ENCODE data around the gene GMPR.

Gene GMPR

DNA sequence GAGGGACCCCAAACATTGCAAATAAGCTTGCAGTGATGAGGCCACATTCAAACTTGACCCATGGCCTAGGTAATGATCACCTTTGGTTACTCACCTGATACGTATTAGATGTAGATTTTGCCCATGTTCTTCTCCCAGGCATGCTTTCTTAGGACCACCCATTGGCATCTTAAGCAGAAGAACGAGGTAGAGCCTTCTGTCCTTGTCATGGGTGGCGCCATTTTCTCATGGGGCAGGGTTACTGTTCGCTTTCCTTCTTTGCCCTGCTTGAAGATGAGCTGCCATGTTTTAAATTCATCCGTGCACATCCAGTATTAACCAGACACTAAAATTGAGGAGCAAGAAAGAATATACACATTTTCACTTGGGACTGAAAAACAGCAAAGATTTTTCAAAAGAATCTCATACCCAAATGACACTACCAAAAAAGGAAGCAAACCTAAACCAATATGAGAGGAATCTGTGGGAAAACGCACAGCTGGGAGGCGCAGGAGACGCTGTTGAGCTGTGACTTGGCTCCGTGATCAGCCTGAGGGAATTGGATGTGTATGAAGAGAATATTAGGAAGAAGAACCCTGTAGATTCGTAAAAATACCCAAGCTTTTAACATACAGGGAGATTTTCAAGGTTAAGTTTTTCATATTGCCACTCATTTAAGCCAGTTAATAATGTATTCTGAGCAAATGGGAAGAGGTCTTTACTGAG is 36.6 kb downstream of the GMPR start:
- no peak for DNase-seq

- DNase-seq, result peak; percentile 50
Measured at GRCh38 chr6:16277101-16277981, 39.0 kb downstream of the GMPR start.

GRCh38 chr6:16278048-16278724 is 39.8 kb downstream of the GMPR start:
- no peak for DNase-seq

DNA sequence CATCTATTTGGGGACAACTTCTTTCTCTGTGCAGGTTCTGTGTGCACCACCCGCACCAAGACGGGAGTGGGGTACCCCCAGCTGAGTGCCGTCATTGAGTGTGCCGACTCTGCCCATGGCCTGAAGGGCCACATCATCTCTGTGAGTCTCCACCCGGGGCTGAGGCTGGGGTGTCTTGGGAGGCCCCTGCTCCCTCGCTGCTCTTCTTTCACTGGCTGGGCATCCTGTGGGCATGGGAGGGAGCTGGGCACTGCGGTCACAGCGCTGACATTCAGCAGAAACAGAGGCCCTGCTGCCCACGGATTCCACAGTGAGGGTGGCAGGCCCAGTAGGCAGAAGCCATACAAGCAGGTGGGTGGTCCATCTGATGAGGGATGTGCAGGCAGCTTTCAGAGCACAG is 40.4 kb downstream of the GMPR start:
- DNase-seq, result no peak

DNA sequence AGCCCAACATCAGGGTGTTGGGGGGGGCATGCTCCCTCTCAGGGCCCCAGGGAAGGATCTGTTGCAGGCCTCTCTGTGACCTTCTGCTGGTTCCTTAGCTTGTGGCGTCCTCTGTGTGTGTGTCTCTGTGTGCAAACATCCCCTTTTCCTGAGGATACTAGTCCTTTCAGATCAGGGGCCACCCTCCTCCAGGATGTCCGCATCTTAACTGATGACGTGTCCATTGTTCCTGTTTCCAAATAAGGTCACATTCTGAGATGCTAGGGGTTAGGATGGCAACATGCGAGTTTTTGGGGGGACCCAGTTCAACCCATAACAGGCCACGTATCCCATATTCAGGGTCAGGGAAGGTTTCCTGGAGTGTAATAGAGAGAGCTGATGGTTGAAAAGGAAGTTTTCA is 40.9 kb downstream of the GMPR start:
- DNase-seq, result no peak

DNA sequence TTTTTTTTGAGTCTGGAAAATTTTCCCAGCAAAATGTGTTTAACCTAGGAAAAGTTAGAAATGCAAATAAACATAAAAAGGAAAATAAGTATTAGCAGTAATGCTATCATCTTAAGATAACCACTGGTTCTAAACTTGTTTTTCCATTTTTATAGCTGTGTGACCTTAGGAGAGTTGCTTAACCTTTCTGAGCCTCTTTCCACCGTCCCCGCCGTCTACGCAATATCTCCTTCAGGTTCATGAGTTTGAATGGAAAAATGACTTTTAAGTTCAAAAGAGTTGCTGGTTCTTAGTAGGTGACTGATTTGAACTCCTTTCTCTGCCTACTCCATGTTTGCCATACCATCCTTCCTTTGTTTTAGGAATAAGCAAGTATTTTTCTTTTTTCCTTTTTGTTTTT is 44.0 kb downstream of the GMPR start:
- no peak for DNase-seq

- DNase-seq, result no peak
Measured at GRCh38 chr6:16284472-16284871, 46.1 kb downstream of the GMPR start.

- no peak for DNase-seq
Measured at GRCh38 chr6:16285467-16286150, 47.2 kb downstream of the GMPR start.

DNA sequence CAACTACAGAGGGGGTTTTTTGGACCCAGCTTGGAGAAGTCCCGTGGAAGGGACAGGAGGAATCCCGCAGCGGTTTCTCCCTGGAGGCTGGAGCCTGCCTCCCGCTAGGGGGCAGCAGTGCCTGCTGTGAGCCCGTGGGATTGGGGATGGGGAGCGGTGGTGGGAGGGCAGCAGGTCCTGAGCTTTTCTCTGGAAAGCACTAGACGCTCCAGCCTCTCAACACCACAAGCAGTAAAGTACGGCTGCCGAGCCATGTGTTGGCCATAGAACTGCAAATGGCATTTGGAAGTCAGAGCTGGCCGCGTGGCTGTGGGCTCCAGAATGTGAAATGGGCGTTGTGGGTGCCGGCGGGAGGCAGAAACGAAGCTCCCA is 47.8 kb downstream of the GMPR start:
- DNase-seq, result no peak

DNA sequence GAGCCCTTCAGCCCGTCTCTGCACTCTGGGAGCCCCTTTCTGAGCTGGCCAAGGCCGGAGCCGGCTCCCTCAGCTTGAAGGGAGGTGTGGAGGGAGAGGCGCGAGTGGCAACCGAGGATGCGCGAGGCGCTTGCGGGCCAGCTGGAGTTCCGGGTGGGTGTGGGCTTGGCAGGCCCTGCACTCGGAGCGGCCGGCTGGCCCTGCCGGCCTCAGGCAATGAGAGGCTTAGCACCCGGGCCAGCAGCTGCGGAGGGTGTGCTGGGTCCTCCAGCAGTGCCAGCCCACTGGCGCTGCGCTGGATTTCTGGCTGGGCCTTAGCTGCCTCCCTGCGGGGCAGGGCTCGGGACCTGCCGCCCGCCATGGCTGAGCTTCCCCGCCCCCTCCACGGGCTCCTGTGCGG is 49.8 kb downstream of the GMPR start:
- no peak for DNase-seq

- DNase-seq, result no peak
Measured at GRCh38 chr6:16291739-16292138, 53.4 kb downstream of the GMPR start.

- no peak for DNase-seq
Measured at GRCh38 chr6:16292432-16292831, 54.0 kb downstream of the GMPR start.

DNA sequence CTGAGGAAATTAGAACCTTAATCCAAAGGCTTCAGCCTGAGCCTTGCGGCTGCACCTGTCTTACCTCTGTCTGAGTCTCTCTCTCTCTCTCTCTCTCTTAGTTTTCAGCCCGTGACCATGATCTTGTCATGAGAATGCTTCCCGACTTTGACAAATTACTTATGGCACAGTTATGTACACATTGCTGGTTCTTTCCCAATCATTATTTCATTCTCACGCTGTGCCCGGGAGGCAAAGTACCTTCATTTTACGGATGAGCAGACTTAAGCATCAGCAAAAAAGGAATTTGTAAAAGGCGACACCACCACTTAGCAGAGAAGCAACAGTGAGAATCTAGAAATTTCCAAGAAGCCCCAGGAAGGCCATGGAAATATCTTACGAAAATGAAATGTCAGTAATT is 54.6 kb downstream of the GMPR start:
- DNase-seq, result peak; percentile 8

GRCh38 chr6:16294371-16294770 is 56.0 kb downstream of the GMPR start:
- no peak for DNase-seq

GRCh38 chr6:16295060-16295459 is 56.7 kb downstream of the GMPR start:
- no peak for DNase-seq

- DNase-seq, result no peak
Measured at GRCh38 chr6:16295471-16295870, 57.1 kb downstream of the GMPR start.

DNA sequence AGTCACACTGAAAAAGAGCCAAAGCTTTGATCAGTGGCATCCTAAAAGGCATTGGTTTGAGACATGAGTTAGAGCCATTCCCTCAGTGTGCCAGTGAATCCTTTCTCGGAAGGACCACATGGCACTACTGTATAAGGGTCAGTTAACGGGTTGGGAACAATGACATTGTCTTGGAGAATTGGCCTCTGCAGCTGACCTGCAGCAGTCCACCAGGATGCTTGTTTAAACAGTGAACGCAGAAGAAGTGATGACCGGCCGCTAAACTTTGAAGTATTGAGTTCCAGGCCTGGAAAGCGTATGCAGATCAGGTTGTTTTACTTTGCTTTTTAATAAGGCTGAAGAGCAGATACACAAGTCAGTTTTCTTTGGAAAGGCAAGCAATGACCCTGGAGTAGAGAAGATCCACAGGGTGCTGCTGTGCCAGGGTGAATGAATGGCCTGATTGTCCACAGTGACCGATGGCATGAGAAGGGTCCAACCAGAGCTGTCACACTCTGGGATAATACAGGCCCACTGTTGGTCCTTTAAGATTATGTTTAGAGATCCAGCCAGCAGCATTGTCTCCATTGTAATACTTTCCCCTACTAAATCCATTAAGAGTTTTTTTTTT is 57.8 kb downstream of the GMPR start:
- DNase-seq, result no peak

DNA sequence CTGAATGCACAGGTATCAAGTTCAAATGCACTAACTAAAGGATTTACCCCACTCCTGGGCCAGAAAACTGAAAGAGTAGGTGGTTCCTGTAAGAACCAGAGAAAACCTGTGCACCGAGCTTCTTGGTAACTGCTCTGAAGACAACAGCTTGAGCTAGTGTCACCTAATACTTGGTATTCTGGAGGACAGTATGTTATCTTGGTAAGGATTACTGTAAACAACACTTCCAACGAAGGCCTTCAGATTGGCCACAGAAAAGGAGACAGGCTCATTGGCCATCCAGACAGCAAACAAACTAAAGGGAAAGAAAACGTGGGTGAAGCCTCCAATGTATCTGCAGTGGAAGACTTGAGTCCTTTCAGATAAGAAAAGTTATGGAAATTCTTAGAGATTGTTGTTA is 61.5 kb downstream of the GMPR start:
- DNase-seq, result no peak

- DNase-seq, result no peak
Measured at GRCh38 chr6:16301511-16301910, 63.1 kb downstream of the GMPR start.

GRCh38 chr6:16302721-16303552 is 64.5 kb downstream of the GMPR start:
- no peak for DNase-seq

DNA sequence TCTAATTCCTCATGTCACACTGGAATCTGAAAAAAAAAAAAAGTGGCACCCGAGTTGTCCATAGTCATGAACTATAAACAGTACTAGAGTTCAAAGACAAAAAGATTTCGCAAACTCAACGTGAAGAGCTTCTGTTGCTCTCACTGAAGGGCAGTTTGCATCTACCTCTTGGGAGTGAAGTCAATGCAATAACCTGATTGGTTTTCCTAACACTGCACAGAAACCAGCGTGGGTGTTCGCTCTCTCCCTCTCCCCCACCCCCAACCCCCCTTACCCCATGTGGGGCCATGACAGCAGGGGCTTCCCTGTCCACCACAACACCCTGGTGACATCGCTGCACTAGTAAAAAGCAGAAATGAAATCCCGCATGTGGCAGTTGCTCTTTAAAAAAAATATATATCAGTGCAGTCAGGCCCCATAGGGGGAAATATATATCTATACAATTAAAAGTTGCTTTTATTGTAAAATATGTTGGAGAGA is 66.9 kb downstream of the GMPR start:
- no peak for DNase-seq

GRCh38 chr6:16305788-16306187 is 67.4 kb downstream of the GMPR start:
- DNase-seq, result no peak
